DND-41 (cell line): ENCODE measurements around the gene DIAPH3.

Source experiments
- CTCF ChIP-seq: IDR thresholded peaks from 2 replicates; pipeline ENCODE4 v1.5.1; 2012; ENCODE audit warnings: borderline replicate concordance, low read length, moderate library complexity, mild to moderate bottlenecking; ENCODE audit not compliant: poor library complexity, severe bottlenecking; ENCODE audit errors: extremely low read depth
- EZH2 ChIP-seq: IDR thresholded peaks from 3 replicates; pipeline ENCODE4 v1.6.1; 2012; ENCODE audit warnings: borderline replicate concordance, low read depth, mild to moderate bottlenecking, moderate library complexity, low read length, inconsistent platforms; ENCODE audit not compliant: severe bottlenecking

GRCh38 chr13:60061737-60062136 is 102.0 kb downstream of the DIAPH3 start:
- TF ChIP-seq CTCF = no peak
- no peak for TF ChIP-seq EZH2
